Endothelial cell (in vitro differentiated cells): Measurements from ENCODE around the gene RCL1. TPM values are rescaled to one million over a fixed set of nuclear protein-coding genes. Genes with fewer than 3 reads are reported as not detected.
"Not testable (repeated sequence)": the region's sequence is repeated elsewhere in the genome, so short reads cannot be mapped to it uniquely, and the experiment has no call there.

ENCODE experiments used
- DNase-seq: peaks from one replicate; pipeline ENCODE4 v3.0.0; 2021; ENCODE audit warnings: low spot score
- H3K27ac Mint-ChIP-seq: one replicate; pipeline ENCODE4 v1.8.0; 2021; ENCODE audit warnings: mixed read lengths, inconsistent platforms; ENCODE audit not compliant: unreplicated experiment
- H3K27me3 Mint-ChIP-seq: one replicate; pipeline ENCODE4 v1.8.0; 2021; ENCODE audit warnings: mild to moderate bottlenecking, moderate library complexity, mixed read lengths, inconsistent platforms; ENCODE audit not compliant: unreplicated experiment
- H3K36me3 Mint-ChIP-seq: one replicate; pipeline ENCODE4 v1.8.0; 2021; ENCODE audit warnings: mild to moderate bottlenecking, low read depth, mixed read lengths, inconsistent platforms; ENCODE audit not compliant: unreplicated experiment
- H3K4me1 Mint-ChIP-seq: one replicate; pipeline ENCODE4 v1.8.0; 2021; ENCODE audit warnings: mild to moderate bottlenecking, mixed read lengths, inconsistent platforms; ENCODE audit not compliant: unreplicated experiment
- H3K4me3 Mint-ChIP-seq: one replicate; pipeline ENCODE4 v1.8.0; 2021; ENCODE audit warnings: mild to moderate bottlenecking, mixed read lengths, inconsistent platforms; ENCODE audit not compliant: unreplicated experiment
- H3K9me3 Mint-ChIP-seq: one replicate; pipeline ENCODE4 v1.8.0; 2021; ENCODE audit warnings: mixed read lengths, inconsistent platforms; ENCODE audit not compliant: unreplicated experiment
- total RNA-seq: library from RNA; stranded (reverse); fragmentation: NEBNext Ultra II Directional; extraction: Animal tissue kit (Norgen Biotek cat#: 25700); gene quantifications from one replicate; pipeline ENCODE4 v1.2.1, GENCODE V29; 2021; ENCODE audit not compliant: unreplicated experiment
- TF ChIP-seq, protein P1 (sequence below): fragments of 200-600 bp; sonication (generic); IDR thresholded peaks from one replicate; pipeline ENCODE4 v1.5.0; 2021; ENCODE audit warnings: antibody characterized with exemption; ENCODE audit not compliant: unreplicated experiment

RCL1 gene
- total RNA-seq, 1 donor from 2014 or later, result 12.2 TPM

DNA sequence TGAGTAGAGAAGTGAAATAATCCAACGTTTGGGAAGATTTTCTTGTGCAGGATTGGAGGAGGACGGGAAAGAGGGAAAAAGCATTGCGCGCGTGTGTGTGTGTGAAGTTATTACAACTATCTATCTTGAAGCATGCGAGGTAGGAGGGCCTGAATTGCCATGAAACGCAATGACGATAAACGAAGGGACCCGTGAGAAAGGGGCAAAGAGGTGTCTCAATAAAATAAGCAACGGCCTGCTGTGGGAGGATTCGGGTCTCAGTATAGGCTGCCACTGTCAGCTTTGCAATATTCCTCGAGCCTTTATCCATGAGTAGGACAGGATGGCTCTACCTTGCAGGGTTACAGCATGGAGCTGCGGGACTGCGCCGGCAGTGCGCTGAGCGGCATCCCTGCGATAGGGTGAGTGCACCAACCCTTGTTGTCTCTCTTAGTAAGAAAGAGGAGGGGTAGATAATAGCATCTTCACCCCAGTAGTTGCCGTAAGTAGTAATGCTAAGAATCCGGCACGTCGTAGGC, 631 bp upstream of the RCL1 start:
- TF ChIP-seq, protein P1, sequence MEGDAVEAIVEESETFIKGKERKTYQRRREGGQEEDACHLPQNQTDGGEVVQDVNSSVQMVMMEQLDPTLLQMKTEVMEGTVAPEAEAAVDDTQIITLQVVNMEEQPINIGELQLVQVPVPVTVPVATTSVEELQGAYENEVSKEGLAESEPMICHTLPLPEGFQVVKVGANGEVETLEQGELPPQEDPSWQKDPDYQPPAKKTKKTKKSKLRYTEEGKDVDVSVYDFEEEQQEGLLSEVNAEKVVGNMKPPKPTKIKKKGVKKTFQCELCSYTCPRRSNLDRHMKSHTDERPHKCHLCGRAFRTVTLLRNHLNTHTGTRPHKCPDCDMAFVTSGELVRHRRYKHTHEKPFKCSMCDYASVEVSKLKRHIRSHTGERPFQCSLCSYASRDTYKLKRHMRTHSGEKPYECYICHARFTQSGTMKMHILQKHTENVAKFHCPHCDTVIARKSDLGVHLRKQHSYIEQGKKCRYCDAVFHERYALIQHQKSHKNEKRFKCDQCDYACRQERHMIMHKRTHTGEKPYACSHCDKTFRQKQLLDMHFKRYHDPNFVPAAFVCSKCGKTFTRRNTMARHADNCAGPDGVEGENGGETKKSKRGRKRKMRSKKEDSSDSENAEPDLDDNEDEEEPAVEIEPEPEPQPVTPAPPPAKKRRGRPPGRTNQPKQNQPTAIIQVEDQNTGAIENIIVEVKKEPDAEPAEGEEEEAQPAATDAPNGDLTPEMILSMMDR, result no peak
- Mint-ChIP-seq H3K27me3 (peaks cover 1% of the 10 kb centered on the region), H3K9me3 (no peaks in the 10 kb centered on the region), H3K36me3 (no peaks in the 10 kb centered on the region), H3K27ac (peak overlapping the region; percentile 25), H3K4me1 (peaks cover 7% of the 10 kb centered on the region), H3K4me3 (peak overlapping the region; percentile 87)
- peak; percentile 15 for DNase-seq

DNA sequence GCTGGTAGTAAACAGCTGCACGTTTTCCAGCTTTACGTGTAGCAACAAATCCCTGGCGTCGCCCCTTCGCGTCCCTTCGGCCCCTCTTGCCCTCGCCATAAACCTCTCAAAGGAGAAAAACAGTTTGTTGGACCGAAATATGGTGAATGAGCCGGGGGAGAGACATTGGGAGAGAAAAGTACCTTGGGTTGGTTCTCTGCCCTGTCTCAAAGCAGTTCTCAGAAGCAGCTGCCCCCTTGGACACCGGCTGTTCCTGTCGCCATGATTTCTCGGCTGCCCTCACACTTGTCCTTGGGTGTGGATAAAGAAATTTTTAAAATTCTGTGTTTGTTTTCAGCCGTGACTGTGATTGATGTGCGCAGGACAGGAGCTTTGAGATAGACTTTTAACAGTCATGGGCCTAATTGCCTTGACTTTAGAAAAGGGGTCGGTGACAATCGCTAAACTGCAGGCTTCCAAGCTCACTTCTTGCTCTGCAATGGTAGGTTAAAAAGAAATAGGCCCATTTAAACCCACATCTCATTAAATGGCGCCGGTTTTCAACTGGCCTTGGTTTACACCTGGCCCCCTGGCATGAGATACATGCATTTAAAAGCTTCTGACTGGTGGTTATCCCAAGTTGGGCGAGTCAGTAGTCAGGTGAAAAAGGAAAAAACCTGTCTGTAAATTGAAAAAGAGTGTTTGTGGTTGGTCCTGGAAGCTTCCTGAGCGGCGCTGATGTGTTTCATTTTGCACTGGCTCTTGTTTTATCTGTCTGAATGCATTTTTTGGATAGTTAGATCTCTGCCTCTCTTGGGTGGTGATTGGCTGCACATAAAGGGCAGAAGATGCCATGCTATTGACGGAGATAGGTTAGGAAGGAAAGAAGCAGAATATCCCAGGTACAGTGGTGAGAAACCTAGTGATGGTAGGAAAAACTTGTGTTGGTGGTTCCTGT, 983 bp downstream of the RCL1 start:
- no peaks in the 10 kb centered on the region for H3K9me3 Mint-ChIP-seq
- no peaks in the 10 kb centered on the region for H3K36me3 Mint-ChIP-seq
- TF ChIP-seq, protein P1, result no peak
- peak overlapping the region; percentile 70 for H3K27ac Mint-ChIP-seq
- peaks cover 19% of the 10 kb centered on the region for H3K4me1 Mint-ChIP-seq
- no peak for DNase-seq
- H3K4me3 Mint-ChIP-seq, result peak overlapping the region; percentile 93
- peaks cover 1% of the 10 kb centered on the region for H3K27me3 Mint-ChIP-seq

DNA sequence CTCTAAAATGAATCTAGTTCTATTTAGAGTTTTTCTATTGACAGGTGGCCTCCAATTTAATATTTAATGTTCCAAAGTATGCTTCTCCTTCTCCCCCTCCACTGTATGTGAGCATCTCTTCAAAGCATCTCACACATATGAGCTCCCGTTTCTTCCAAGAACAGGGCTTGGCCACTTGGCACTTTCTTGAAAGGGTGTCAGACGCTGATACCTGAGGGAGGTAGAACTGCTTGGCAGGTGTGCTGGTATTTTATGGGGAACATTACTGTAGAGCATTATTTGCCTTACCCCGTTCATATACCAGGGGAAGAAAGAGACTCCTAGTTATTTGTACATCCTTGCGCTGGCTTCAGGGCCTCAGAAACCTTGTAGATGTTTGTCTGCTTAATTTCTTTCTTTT, 1.9 kb downstream of the RCL1 start:
- Mint-ChIP-seq H3K4me3 (no peak overlapping the region), H3K9me3 (no peaks in the 10 kb centered on the region)

DNA sequence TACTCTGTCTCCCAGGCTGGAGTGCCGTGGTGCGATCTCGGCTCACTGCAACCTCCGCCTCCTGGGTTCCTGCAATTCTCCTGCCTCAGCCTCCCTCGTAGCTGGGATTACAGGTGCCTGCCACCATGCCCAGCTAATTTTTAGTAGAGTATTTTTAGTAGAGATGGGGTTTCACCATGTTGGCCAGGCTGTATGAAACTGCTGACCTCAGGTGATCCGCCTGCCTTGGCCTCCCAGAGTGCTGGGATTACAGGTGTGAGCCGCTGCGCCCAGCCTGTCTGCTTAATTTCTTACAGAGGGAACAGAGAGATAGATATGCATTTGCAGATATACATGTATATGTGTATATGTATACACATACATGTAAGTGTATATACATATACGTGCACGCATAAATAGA, 2.4 kb downstream of the RCL1 start:
- H3K36me3 Mint-ChIP-seq, DNase-seq, H3K27ac Mint-ChIP-seq, H3K4me3 Mint-ChIP-seq, H3K27me3 Mint-ChIP-seq, H3K9me3 Mint-ChIP-seq: not testable (repeated sequence)
- peaks cover 25% of the 10 kb centered on the region for H3K4me1 Mint-ChIP-seq

More for the DNA sequence above, 1.9 kb downstream of the RCL1 start:
- DNase-seq, result no peak
- Mint-ChIP-seq H3K36me3 (no peaks in the 10 kb centered on the region), H3K27ac (no peak overlapping the region), H3K4me1 (peaks cover 25% of the 10 kb centered on the region), H3K27me3 (peaks cover 3% of the 10 kb centered on the region)
- TF ChIP-seq, protein P1, result no peak

DNA sequence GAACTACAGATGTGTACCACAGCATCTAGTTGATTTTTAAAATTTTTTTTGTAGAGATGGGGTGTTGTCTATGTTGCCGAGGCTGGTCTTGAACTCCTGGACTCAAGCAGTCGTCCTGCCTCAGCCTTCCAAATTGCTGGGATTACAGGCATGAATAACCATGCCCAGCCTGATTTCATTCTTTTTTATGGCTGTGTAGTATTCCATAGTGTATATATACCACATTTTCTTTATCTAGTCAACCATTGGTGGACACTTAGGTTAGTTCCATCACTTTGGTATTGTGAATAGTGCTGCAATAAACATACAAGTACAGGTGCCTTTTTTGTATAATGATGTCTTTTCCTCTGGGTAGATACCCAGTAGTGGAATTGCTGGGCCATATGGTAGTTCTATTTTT, 3.8 kb downstream of the RCL1 start:
- Mint-ChIP-seq H3K4me1 (peaks cover 25% of the 10 kb centered on the region), H3K36me3 (no peaks in the 10 kb centered on the region), H3K27me3 (peaks cover 3% of the 10 kb centered on the region), H3K9me3 (no peaks in the 10 kb centered on the region), H3K4me3 (no peak overlapping the region), H3K27ac (no peak overlapping the region)
- TF ChIP-seq, protein P1, result no peak
- DNase-seq, result no peak
